ENCODE measurements around the gene ACTL10.

- TF ChIP-seq, protein P1, sequence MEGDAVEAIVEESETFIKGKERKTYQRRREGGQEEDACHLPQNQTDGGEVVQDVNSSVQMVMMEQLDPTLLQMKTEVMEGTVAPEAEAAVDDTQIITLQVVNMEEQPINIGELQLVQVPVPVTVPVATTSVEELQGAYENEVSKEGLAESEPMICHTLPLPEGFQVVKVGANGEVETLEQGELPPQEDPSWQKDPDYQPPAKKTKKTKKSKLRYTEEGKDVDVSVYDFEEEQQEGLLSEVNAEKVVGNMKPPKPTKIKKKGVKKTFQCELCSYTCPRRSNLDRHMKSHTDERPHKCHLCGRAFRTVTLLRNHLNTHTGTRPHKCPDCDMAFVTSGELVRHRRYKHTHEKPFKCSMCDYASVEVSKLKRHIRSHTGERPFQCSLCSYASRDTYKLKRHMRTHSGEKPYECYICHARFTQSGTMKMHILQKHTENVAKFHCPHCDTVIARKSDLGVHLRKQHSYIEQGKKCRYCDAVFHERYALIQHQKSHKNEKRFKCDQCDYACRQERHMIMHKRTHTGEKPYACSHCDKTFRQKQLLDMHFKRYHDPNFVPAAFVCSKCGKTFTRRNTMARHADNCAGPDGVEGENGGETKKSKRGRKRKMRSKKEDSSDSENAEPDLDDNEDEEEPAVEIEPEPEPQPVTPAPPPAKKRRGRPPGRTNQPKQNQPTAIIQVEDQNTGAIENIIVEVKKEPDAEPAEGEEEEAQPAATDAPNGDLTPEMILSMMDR (IDR thresholded peaks at IDR 0.05): no peak
- no peak for TF ChIP-seq POLR2A (IDR thresholded peaks at IDR 0.05)
- TF ChIP-seq POLR2AphosphoS5 (IDR thresholded peaks at IDR 0.05): no peak
- TF ChIP-seq EP300 (IDR thresholded peaks at IDR 0.05; ENCODE audit: low read depth): no peak
Observed at GRCh38 chr20:33621717-33622400, 44.9 kb upstream of the ACTL10 start.
